ENCODE results near the gene KCTD12. TPM values are rescaled to one million over a fixed set of nuclear protein-coding genes. Genes with fewer than 3 reads are reported as not detected.

KCTD12 gene
- polyA plus RNA-seq, 1 donor: 101 TPM

- H3K4me3 ChIP-seq (ENCODE audit: low read length): no peak overlapping the region
- H3K9me3 ChIP-seq (ENCODE audit: control insufficient read depth, low read depth, low read length): no peaks in the 10 kb centered on the region
- 100% methylated on average over 1 of the region's 4 CpGs for WGBS (ENCODE audit: insufficient coverage, low lambda C conversion rate)
- no peaks in the 10 kb centered on the region for H3K4me1 ChIP-seq (ENCODE audit: control insufficient read depth, insufficient read depth, low read length)
- no peaks in the 10 kb centered on the region for H3K27me3 ChIP-seq (ENCODE audit: control insufficient read depth, insufficient read depth, low read length)
- no peaks in the 10 kb centered on the region for H3K36me3 ChIP-seq (ENCODE audit: control insufficient read depth, insufficient read depth, low read length)
- DNase-seq: no peak
- no peak overlapping the region for H3K27ac ChIP-seq (ENCODE audit: low read length)
These were observed 39.8 kb downstream of the KCTD12 start for GRCh38 chr13:76846363-76846762.

- Histone ChIP-seq H3K4me1 (ENCODE audit: control insufficient read depth, insufficient read depth, low read length) (no peaks in the 10 kb centered on the region), H3K27me3 (ENCODE audit: control insufficient read depth, insufficient read depth, low read length) (no peaks in the 10 kb centered on the region), H3K27ac (ENCODE audit: low read length) (no peak overlapping the region), H3K9me3 (ENCODE audit: control insufficient read depth, low read depth, low read length) (no peaks in the 10 kb centered on the region), H3K4me3 (ENCODE audit: low read length) (no peak overlapping the region), H3K36me3 (ENCODE audit: control insufficient read depth, insufficient read depth, low read length) (no peaks in the 10 kb centered on the region)
- 65% methylated on average over 2 of the region's 2 CpGs for WGBS (ENCODE audit: insufficient coverage, low lambda C conversion rate)
- DNase-seq: no peak
These were observed 40.3 kb downstream of the KCTD12 start for GRCh38 chr13:76845865-76846264.

GRCh38 chr13:76845367-76845766 is 40.8 kb downstream of the KCTD12 start:
- WGBS (ENCODE audit: insufficient coverage, low lambda C conversion rate): 100% methylated on average over 1 of the region's 3 CpGs
- no peak overlapping the region for H3K27ac ChIP-seq (ENCODE audit: low read length)

GRCh38 chr13:76837801-76838200 is 48.4 kb downstream of the KCTD12 start:
- Histone ChIP-seq H3K27me3 (ENCODE audit: control insufficient read depth, insufficient read depth, low read length) (no peaks in the 10 kb centered on the region), H3K4me3 (ENCODE audit: low read length) (no peak overlapping the region), H3K36me3 (ENCODE audit: control insufficient read depth, insufficient read depth, low read length) (no peaks in the 10 kb centered on the region), H3K27ac (ENCODE audit: low read length) (no peak overlapping the region), H3K9me3 (ENCODE audit: control insufficient read depth, low read depth, low read length) (no peaks in the 10 kb centered on the region), H3K4me1 (ENCODE audit: control insufficient read depth, insufficient read depth, low read length) (peaks cover 14% of the 10 kb centered on the region)
- WGBS (ENCODE audit: insufficient coverage, low lambda C conversion rate): 9% methylated on average over 1 of the region's 1 CpG
- DNase-seq: peak in 1 of 2 donors; percentile 26

More at GRCh38 chr13:76845367-76845766, 40.8 kb downstream of the KCTD12 start:
- no peak for DNase-seq
- H3K4me3 ChIP-seq (ENCODE audit: low read length): no peak overlapping the region
- H3K36me3 ChIP-seq (ENCODE audit: control insufficient read depth, insufficient read depth, low read length): no peaks in the 10 kb centered on the region
- H3K9me3 ChIP-seq (ENCODE audit: control insufficient read depth, low read depth, low read length): no peaks in the 10 kb centered on the region
- no peaks in the 10 kb centered on the region for H3K4me1 ChIP-seq (ENCODE audit: control insufficient read depth, insufficient read depth, low read length)
- no peaks in the 10 kb centered on the region for H3K27me3 ChIP-seq (ENCODE audit: control insufficient read depth, insufficient read depth, low read length)

GRCh38 chr13:76836311-76836710 is 49.9 kb downstream of the KCTD12 start:
- no CpG with 5 or more reads among the region's 1 CpG for WGBS (ENCODE audit: insufficient coverage, low lambda C conversion rate)
- H3K4me1 ChIP-seq (ENCODE audit: control insufficient read depth, insufficient read depth, low read length): peaks cover 17% of the 10 kb centered on the region

GRCh38 chr13:76833441-76833954 is 52.7 kb downstream of the KCTD12 start:
- Histone ChIP-seq H3K9me3 (ENCODE audit: control insufficient read depth, low read depth, low read length) (no peaks in the 10 kb centered on the region), H3K4me3 (ENCODE audit: low read length) (no peak overlapping the region), H3K4me1 (ENCODE audit: control insufficient read depth, insufficient read depth, low read length) (peaks cover 31% of the 10 kb centered on the region), H3K27ac (ENCODE audit: low read length) (peak overlapping the region; percentile 43), H3K27me3 (ENCODE audit: control insufficient read depth, insufficient read depth, low read length) (no peaks in the 10 kb centered on the region), H3K36me3 (ENCODE audit: control insufficient read depth, insufficient read depth, low read length) (no peaks in the 10 kb centered on the region)
- no CpG with 5 or more reads among the region's 8 CpGs for WGBS (ENCODE audit: insufficient coverage, low lambda C conversion rate)
- DNase-seq: no peak

More at GRCh38 chr13:76836311-76836710, 49.9 kb downstream of the KCTD12 start:
- Histone ChIP-seq H3K4me3 (ENCODE audit: low read length) (no peak overlapping the region), H3K9me3 (ENCODE audit: control insufficient read depth, low read depth, low read length) (no peaks in the 10 kb centered on the region), H3K27me3 (ENCODE audit: control insufficient read depth, insufficient read depth, low read length) (no peaks in the 10 kb centered on the region), H3K36me3 (ENCODE audit: control insufficient read depth, insufficient read depth, low read length) (no peaks in the 10 kb centered on the region), H3K27ac (ENCODE audit: low read length) (no peak overlapping the region)
- DNase-seq: no peak

GRCh38 chr13:76832258-76832988 is 53.8 kb downstream of the KCTD12 start:
- DNase-seq: peak; percentile 84 to 93
- H3K36me3 ChIP-seq (ENCODE audit: control insufficient read depth, insufficient read depth, low read length): no peaks in the 10 kb centered on the region
- H3K4me1 ChIP-seq (ENCODE audit: control insufficient read depth, insufficient read depth, low read length): peaks cover 33% of the 10 kb centered on the region
- no peak overlapping the region for H3K4me3 ChIP-seq (ENCODE audit: low read length)
- H3K27ac ChIP-seq (ENCODE audit: low read length): peak overlapping the region; percentile 43
- H3K27me3 ChIP-seq (ENCODE audit: control insufficient read depth, insufficient read depth, low read length): no peaks in the 10 kb centered on the region
- 32% methylated on average over 5 of the region's 7 CpGs for WGBS (ENCODE audit: insufficient coverage, low lambda C conversion rate)
- H3K9me3 ChIP-seq (ENCODE audit: control insufficient read depth, low read depth, low read length): no peaks in the 10 kb centered on the region

GRCh38 chr13:76830805-76831204 is 55.4 kb downstream of the KCTD12 start:
- Histone ChIP-seq H3K36me3 (ENCODE audit: control insufficient read depth, insufficient read depth, low read length) (no peaks in the 10 kb centered on the region), H3K4me3 (ENCODE audit: low read length) (no peak overlapping the region), H3K4me1 (ENCODE audit: control insufficient read depth, insufficient read depth, low read length) (peaks cover 29% of the 10 kb centered on the region), H3K27me3 (ENCODE audit: control insufficient read depth, insufficient read depth, low read length) (no peaks in the 10 kb centered on the region), H3K9me3 (ENCODE audit: control insufficient read depth, low read depth, low read length) (no peaks in the 10 kb centered on the region), H3K27ac (ENCODE audit: low read length) (no peak overlapping the region)
- no CpG with 5 or more reads among the region's 10 CpGs for WGBS (ENCODE audit: insufficient coverage, low lambda C conversion rate)
- peak in 1 of 2 donors; percentile 16 for DNase-seq

Other genes with a start within 250 kb of the KCTD12 start
- not detected for gene ACOD1, start 62.1 kb upstream of the KCTD12 start, polyA plus RNA-seq
- 37.7 TPM for gene CLN5, start 105.7 kb upstream of the KCTD12 start, polyA plus RNA-seq
- gene FBXL3, start 140.8 kb upstream of the KCTD12 start, polyA plus RNA-seq: 46.4 TPM

Measured in large intestine (tissue), 3 donors.